ENCODE data around the gene SPINT1. TPM values are rescaled to one million over a fixed set of nuclear protein-coding genes. Genes with fewer than 3 reads are reported as not detected.

SPINT1 gene
- total RNA-seq, 1 donor from 2014 or later: 5.1 TPM

- DNase-seq: no peak
Measured at GRCh38 chr15:40829115-40829514, 14.7 kb upstream of the SPINT1 start.

- no peak for DNase-seq
Measured at GRCh38 chr15:40830884-40831283, 13.0 kb upstream of the SPINT1 start.

- no peak for DNase-seq
Measured at GRCh38 chr15:40831861-40832260, 12.0 kb upstream of the SPINT1 start.

GRCh38 chr15:40832903-40833302, 10.9 kb upstream of the SPINT1 start:
- DNase-seq: no peak

- DNase-seq: no peak
Measured at GRCh38 chr15:40836020-40836419, 7.8 kb upstream of the SPINT1 start.

- no peak for DNase-seq
Measured at GRCh38 chr15:40838756-40839155, 5.1 kb upstream of the SPINT1 start.

- no peak for DNase-seq
Measured at GRCh38 chr15:40841741-40842140, 2.1 kb upstream of the SPINT1 start.

- no peak for DNase-seq
Measured at GRCh38 chr15:40843261-40843884, 475 bp upstream of the SPINT1 start.

- DNase-seq: no peak
Measured at GRCh38 chr15:40844696-40845030, 815 bp downstream of the SPINT1 start.

- DNase-seq: no peak
Measured at GRCh38 chr15:40845036-40845435, 1.2 kb downstream of the SPINT1 start.

- no peak for DNase-seq
Measured at GRCh38 chr15:40845511-40846284, 1.9 kb downstream of the SPINT1 start.

- no peak for DNase-seq
Measured at GRCh38 chr15:40846841-40847222, 3.0 kb downstream of the SPINT1 start.

- DNase-seq: no peak
Measured at GRCh38 chr15:40847223-40847961, 3.5 kb downstream of the SPINT1 start.

GRCh38 chr15:40850576-40851112, 6.8 kb downstream of the SPINT1 start:
- no peak for DNase-seq

- no peak for DNase-seq
Measured at GRCh38 chr15:40852529-40852928, 8.7 kb downstream of the SPINT1 start.

GRCh38 chr15:40853241-40853890, 9.5 kb downstream of the SPINT1 start:
- no peak for DNase-seq

GRCh38 chr15:40854161-40854560, 10.3 kb downstream of the SPINT1 start:
- DNase-seq: no peak

GRCh38 chr15:40855706-40856234, 11.9 kb downstream of the SPINT1 start:
- no peak for DNase-seq

- DNase-seq: no peak
Measured at GRCh38 chr15:40856746-40857145, 12.9 kb downstream of the SPINT1 start.

GRCh38 chr15:40857601-40858341, 13.9 kb downstream of the SPINT1 start:
- peak; percentile 35 for DNase-seq

GRCh38 chr15:40858706-40859105, 14.9 kb downstream of the SPINT1 start:
- DNase-seq: no peak

Data from occipital lobe (tissue), 2 donors.